HEK293 (cell line): ENCODE data around the gene PPARA.

Experiments
- CTCF ChIA-PET: fragments of 350-600 bp; formaldehyde crosslinking; extraction: SDS; loops from one replicate; lab custom pipeline; 2021; ENCODE audit warnings: antibody characterized with exemption; lab: Yijun Ruan, JAX
- POLR2A ChIA-PET: fragments of 300-600 bp; formaldehyde crosslinking; extraction: SDS; loops from one replicate; lab custom pipeline; 2020; ENCODE audit warnings: antibody characterized with exemption, inconsistent platforms; lab: Yijun Ruan, JAX
- H3K27ac ChIP-seq: fragments of 200-500 bp; sonication (Bioruptor generic); 2 replicates; pipeline ENCODE4 v1.5.1; 2014; ENCODE audit warnings: low read depth, low read length, control low read depth, inconsistent platforms; ENCODE audit errors: extremely low read depth
- H3K36me3 ChIP-seq, 2 experiments: fragments of 200-500 bp in 1 of 2; sonication (Bioruptor generic) in 1 of 2; 1 replicate in 1 of 2; 2 replicates in 1 of 2; pipeline ENCODE4 v1.5.1; 2014 to 2017; ENCODE audit warnings: inconsistent platforms in 2 of 2, low read length in 2 of 2; ENCODE audit not compliant: control insufficient read depth in 2 of 2, insufficient read depth in 1 of 2
- H3K4me1 ChIP-seq: fragments of 200-500 bp; sonication (Bioruptor generic); 2 replicates; pipeline ENCODE4 v1.5.1; 2014; ENCODE audit warnings: mild to moderate bottlenecking, low read length, inconsistent platforms; ENCODE audit not compliant: control insufficient read depth, insufficient read depth
- H3K4me3 ChIP-seq: 2 replicates; pipeline ENCODE4 v1.5.1; 2011; ENCODE audit warnings: low read depth, mild to moderate bottlenecking, control low read depth, low read length, moderate library complexity
- H3K9me3 ChIP-seq: fragments of 200-500 bp; sonication (Bioruptor generic); 2 replicates; pipeline ENCODE4 v1.5.1; 2014; ENCODE audit warnings: low read depth, low read length, inconsistent platforms; ENCODE audit not compliant: control insufficient read depth, insufficient read depth
- ELK4 ChIP-seq: IDR thresholded peaks from 2 replicates; pipeline ENCODE4 v1.6.1; 2011; ENCODE audit warnings: mild to moderate bottlenecking, low read depth, low read length, borderline replicate concordance
- GFI1B ChIP-seq: fragments of 450-650 bp; formaldehyde crosslinking; IDR thresholded peaks from 2 replicates; pipeline ENCODE4 v1.5.1; 2016; ENCODE audit warnings: missing biosample characterization, missing genetic modification characterization
- HOXA7 ChIP-seq: sonication (generic); formaldehyde crosslinking; IDR thresholded peaks from 2 replicates; pipeline ENCODE4 v1.8.1; 2022; ENCODE audit warnings: missing genetic modification reagents, borderline replicate concordance
- HOXC10 ChIP-seq: sonication (generic); formaldehyde crosslinking; IDR thresholded peaks from 2 replicates; pipeline ENCODE4 v1.8.1; 2023; ENCODE audit warnings: mild to moderate bottlenecking, missing genetic modification reagents
- INSM2 ChIP-seq: fragments of 450-650 bp; formaldehyde crosslinking; IDR thresholded peaks from 2 replicates; pipeline ENCODE4 v1.5.1; 2016; ENCODE audit warnings: missing biosample characterization, missing genetic modification characterization
- REPIN1 ChIP-seq: fragments of 450-650 bp; formaldehyde crosslinking; IDR thresholded peaks from 2 replicates; pipeline ENCODE4 v1.5.1; 2017; ENCODE audit warnings: missing biosample characterization, missing genetic modification characterization, low read depth
- SETDB1 ChIP-seq: IDR thresholded peaks from one replicate; pipeline ENCODE4 v1.6.1; 2017; ENCODE audit warnings: mild to moderate bottlenecking, low read length, moderate library complexity, mixed read lengths; ENCODE audit not compliant: insufficient read length
- WT1 ChIP-seq: fragments of 450-650 bp; formaldehyde crosslinking; IDR thresholded peaks from 2 replicates; pipeline ENCODE4 v1.5.1; 2016; ENCODE audit warnings: missing biosample characterization, missing genetic modification characterization
- ZBTB11 ChIP-seq: fragments of 450-650 bp; formaldehyde crosslinking; conservative IDR thresholded peaks from 2 replicates; pipeline ENCODE4 v1.5.1; 2016; ENCODE audit warnings: low read depth, missing biosample characterization, missing genetic modification characterization
- ZFHX2 ChIP-seq: fragments of 450-650 bp; formaldehyde crosslinking; conservative IDR thresholded peaks from 2 replicates; pipeline ENCODE4 v1.5.1; 2016; ENCODE audit warnings: missing biosample characterization, missing genetic modification characterization
- ZNF112 ChIP-seq: fragments of 450-650 bp; formaldehyde crosslinking; IDR thresholded peaks from 2 replicates; pipeline ENCODE4 v1.5.0; 2017; ENCODE audit warnings: missing biosample characterization, missing genetic modification characterization
- ZNF146 ChIP-seq: fragments of 450-650 bp; formaldehyde crosslinking; IDR thresholded peaks from 2 replicates; pipeline ENCODE4 v1.5.1; 2016; ENCODE audit warnings: missing biosample characterization, missing genetic modification characterization
- ZNF266 ChIP-seq: fragments of 450-650 bp; formaldehyde crosslinking; IDR thresholded peaks from 2 replicates; pipeline ENCODE4 v1.5.1; 2016; ENCODE audit warnings: missing biosample characterization, missing genetic modification characterization, low read depth
- ZNF292 ChIP-seq: fragments of 450-650 bp; formaldehyde crosslinking; IDR thresholded peaks from 2 replicates; pipeline ENCODE4 v1.5.1; 2016; ENCODE audit warnings: low read depth, missing biosample characterization, missing genetic modification characterization, borderline replicate concordance
- ZNF302 ChIP-seq: fragments of 450-650 bp; formaldehyde crosslinking; IDR thresholded peaks from 2 replicates; pipeline ENCODE4 v1.5.1; 2016; ENCODE audit warnings: missing biosample characterization, missing genetic modification characterization, low read depth
- ZNF433 ChIP-seq: fragments of 450-650 bp; formaldehyde crosslinking; IDR thresholded peaks from 2 replicates; pipeline ENCODE4 v1.5.1; 2016; ENCODE audit warnings: missing biosample characterization, missing genetic modification characterization, low read depth
- ZNF473 ChIP-seq: fragments of 450-650 bp; formaldehyde crosslinking; IDR thresholded peaks from 2 replicates; pipeline ENCODE4 v1.5.1; 2017; ENCODE audit warnings: missing biosample characterization, missing genetic modification characterization
- ZNF501 ChIP-seq: fragments of 450-650 bp; formaldehyde crosslinking; IDR thresholded peaks from 2 replicates; pipeline ENCODE4 v1.5.1; 2016; ENCODE audit warnings: missing biosample characterization, missing genetic modification characterization
- ZNF530 ChIP-seq: fragments of 450-650 bp; formaldehyde crosslinking; IDR thresholded peaks from 2 replicates; pipeline ENCODE4 v1.5.1; 2016; ENCODE audit warnings: low read depth, missing biosample characterization, missing genetic modification characterization
- ZNF571 ChIP-seq: fragments of 450-650 bp; formaldehyde crosslinking; IDR thresholded peaks from 2 replicates; pipeline ENCODE4 v1.5.0; 2017; ENCODE audit warnings: missing biosample characterization, missing genetic modification characterization
- ZNF621 ChIP-seq: fragments of 450-650 bp; formaldehyde crosslinking; IDR thresholded peaks from 2 replicates; pipeline ENCODE4 v1.5.1; 2017; ENCODE audit warnings: missing biosample characterization, missing genetic modification characterization
- ZNF623 ChIP-seq: fragments of 450-650 bp; formaldehyde crosslinking; IDR thresholded peaks from 2 replicates; pipeline ENCODE4 v1.5.1; 2016; ENCODE audit warnings: missing biosample characterization, missing genetic modification characterization
- ZNF658 ChIP-seq: fragments of 450-650 bp; formaldehyde crosslinking; IDR thresholded peaks from 2 replicates; pipeline ENCODE4; 2016; ENCODE audit warnings: missing biosample characterization, missing genetic modification characterization
- ZNF660 ChIP-seq: fragments of 450-650 bp; IDR thresholded peaks from 2 replicates; pipeline ENCODE4 v1.5.1; 2018; ENCODE audit warnings: missing biosample characterization, mild to moderate bottlenecking, missing genetic modification characterization
- ZNF776 ChIP-seq: fragments of 450-650 bp; formaldehyde crosslinking; IDR thresholded peaks from 2 replicates; pipeline ENCODE4 v1.5.0; 2017; ENCODE audit warnings: missing biosample characterization, missing genetic modification characterization, borderline replicate concordance
- ZNF792 ChIP-seq: fragments of 450-650 bp; formaldehyde crosslinking; IDR thresholded peaks from 2 replicates; pipeline ENCODE4 v1.5.1; 2016; ENCODE audit warnings: missing biosample characterization, missing genetic modification characterization
- ZNF837 ChIP-seq: fragments of 450-650 bp; formaldehyde crosslinking; IDR thresholded peaks from 2 replicates; pipeline ENCODE4 v1.5.1; 2016; ENCODE audit warnings: missing biosample characterization, missing genetic modification characterization
- ZNF843 ChIP-seq: fragments of 450-650 bp; formaldehyde crosslinking; IDR thresholded peaks from 2 replicates; pipeline ENCODE4 v1.5.1; 2016; ENCODE audit warnings: missing biosample characterization, missing genetic modification characterization
- ZSCAN30 ChIP-seq: fragments of 450-650 bp; IDR thresholded peaks from 2 replicates; pipeline ENCODE4 v1.5.1; 2018; ENCODE audit warnings: missing biosample characterization, mild to moderate bottlenecking, missing genetic modification characterization, moderate library complexity

The PPARA gene

GRCh38 chr22:46219636-46220035 is 69.3 kb downstream of the PPARA start:
- Histone ChIP-seq H3K36me3 (peaks cover 10 to 43% of the 10 kb centered on the region in 2 experiments; a peak in 2 of 3 replicates), H3K4me3 (no peak overlapping the region), H3K27ac (no peak overlapping the region), H3K9me3 (no peaks in the 10 kb centered on the region), H3K4me1 (no peaks in the 10 kb centered on the region)
- TF ChIP-seq REPIN1 (tag by site-specific recombination) (no peak), ZNF776 (no peak), ZNF837 (tag by site-specific recombination) (no peak), ZNF621 (no peak), ZNF658 (tag by site-specific recombination) (no peak), ZNF266 (tag by site-specific recombination) (no peak)
- CTCF ChIA-PET: no interaction called here
- POLR2A ChIA-PET: no interaction called here

- no peaks in the 10 kb centered on the region for H3K9me3 ChIP-seq
- H3K27ac ChIP-seq: no peak overlapping the region
- no peak for TF ChIP-seq ZNF112
- TF ChIP-seq HOXC10 (CRISPR knock-in tag): no peak
- no peak for TF ChIP-seq ZSCAN30 (tag by site-specific recombination)
- no peak for TF ChIP-seq INSM2 (tag by site-specific recombination)
- no peak for TF ChIP-seq ZNF843
- TF ChIP-seq HOXA7 (CRISPR knock-in tag): no peak
- no peak for TF ChIP-seq ZNF292
- no peak for TF ChIP-seq GFI1B
- TF ChIP-seq ZNF792: no peak
- POLR2A ChIA-PET: no interaction called here
- peaks cover 10 to 45% of the 10 kb centered on the region in 2 experiments; a peak in 2 of 3 replicates for H3K36me3 ChIP-seq
- no peak overlapping the region for H3K4me3 ChIP-seq
- H3K4me1 ChIP-seq: no peaks in the 10 kb centered on the region
- CTCF ChIA-PET: no interaction called here
Measured at GRCh38 chr22:46220921-46221320, 70.6 kb downstream of the PPARA start.

GRCh38 chr22:46224044-46224897 is 73.9 kb downstream of the PPARA start:
- ChIA-PET CTCF (no interaction called here), POLR2A (no interaction called here)
- no peak overlapping the region for H3K4me3 ChIP-seq
- no peak overlapping the region for H3K27ac ChIP-seq
- no peaks in the 10 kb centered on the region for H3K4me1 ChIP-seq
- no peaks in the 10 kb centered on the region for H3K9me3 ChIP-seq
- peaks cover 10 to 29% of the 10 kb centered on the region in 2 experiments; a peak in 2 of 3 replicates for H3K36me3 ChIP-seq
- TF ChIP-seq ZNF473 (tag by site-specific recombination) (no peak), ELK4 (no peak), WT1 (tag by site-specific recombination) (no peak), SETDB1 (no peak), ZNF433 (tag by site-specific recombination) (no peak), ZNF660 (tag by site-specific recombination) (no peak), ZNF623 (tag by site-specific recombination) (no peak), ZNF266 (tag by site-specific recombination) (no peak), ZNF146 (tag by site-specific recombination) (no peak), ZBTB11 (no peak), ZNF501 (tag by site-specific recombination) (no peak), ZNF530 (tag by site-specific recombination) (no peak), ZNF571 (tag by site-specific recombination) (no peak), ZNF302 (tag by site-specific recombination) (no peak), ZFHX2 (tag by site-specific recombination) (no peak)
